GM23248 (cell line): ENCODE results near the gene MAP2. TPM values are rescaled to one million over a fixed set of nuclear protein-coding genes. Genes with fewer than 3 reads are reported as not detected.

Source experiments
- DNase-seq: peaks from one replicate; pipeline ENCODE4 v3.0.0-alpha.2; 2015
- H2AFZ ChIP-seq: fragments of 200-600 bp; sonication (generic); 2 replicates; pipeline ENCODE4 v1.6.1; 2016; ENCODE audit warnings: antibody characterized with exemption
- H3F3A ChIP-seq: fragments of 200-600 bp; sonication (generic); 2 replicates; pipeline ENCODE4 v1.6.1; 2016; ENCODE audit warnings: mild to moderate bottlenecking, antibody characterized with exemption, mixed run types; ENCODE audit not compliant: insufficient read depth
- H3K27ac ChIP-seq: fragments of 200-600 bp; sonication (generic); 2 replicates; pipeline ENCODE4 v1.5.1; 2016; ENCODE audit warnings: mild to moderate bottlenecking
- H3K27me3 ChIP-seq: fragments of 200-600 bp; sonication (generic); replicated peaks from 2 replicates; pipeline ENCODE4 v1.6.1; 2016; ENCODE audit warnings: mild to moderate bottlenecking; ENCODE audit not compliant: insufficient read depth
- H3K36me3 ChIP-seq: fragments of 200-600 bp; sonication (generic); 2 replicates; pipeline ENCODE4 v1.6.1; 2016; ENCODE audit warnings: low read depth, mild to moderate bottlenecking
- H3K4me1 ChIP-seq: fragments of 200-600 bp; sonication (generic); 2 replicates; pipeline ENCODE4 v1.6.1; 2016; ENCODE audit warnings: mild to moderate bottlenecking; ENCODE audit not compliant: insufficient read depth
- H3K4me2 ChIP-seq: fragments of 200-600 bp; sonication (generic); one replicate; pipeline ENCODE4 v1.6.1; 2016; ENCODE audit warnings: mild to moderate bottlenecking; ENCODE audit not compliant: unreplicated experiment
- H3K4me3 ChIP-seq: fragments of 200-600 bp; sonication (generic); 2 replicates; pipeline ENCODE4 v1.5.1; 2016; ENCODE audit warnings: mild to moderate bottlenecking
- H3K79me2 ChIP-seq: fragments of 200-600 bp; sonication (generic); 2 replicates; pipeline ENCODE4 v1.6.1; 2016; ENCODE audit warnings: mild to moderate bottlenecking; ENCODE audit not compliant: insufficient read depth
- H3K9ac ChIP-seq: fragments of 200-600 bp; sonication (generic); 2 replicates; pipeline ENCODE4 v1.6.1; 2016; ENCODE audit warnings: mild to moderate bottlenecking
- H3K9me2 ChIP-seq: fragments of 200-600 bp; sonication (generic); 2 replicates; pipeline ENCODE4 v1.6.1; 2016; ENCODE audit warnings: mixed run types, mild to moderate bottlenecking, moderate library complexity; ENCODE audit not compliant: insufficient read depth
- H3K9me3 ChIP-seq: fragments of 200-600 bp; sonication (generic); one replicate; pipeline ENCODE4 v1.6.1; 2017; ENCODE audit warnings: low read depth
- H4K20me1 ChIP-seq: fragments of 200-600 bp; sonication (generic); 2 replicates; pipeline ENCODE4 v1.6.0; 2016; ENCODE audit not compliant: insufficient read depth
- EZH2 ChIP-seq: fragments of 200-600 bp; sonication (generic); IDR thresholded peaks from 2 replicates; pipeline ENCODE4 v1.6.1; 2018; ENCODE audit warnings: antibody characterized with exemption, mild to moderate bottlenecking; ENCODE audit not compliant: insufficient read depth, poor library complexity, severe bottlenecking
- EZH2phosphoT487 ChIP-seq: fragments of 200-600 bp; sonication (generic); IDR thresholded peaks from 2 replicates; pipeline ENCODE4 v1.6.1; 2018; ENCODE audit warnings: antibody characterized with exemption, moderate library complexity, mild to moderate bottlenecking, low read depth; ENCODE audit not compliant: insufficient read depth
- WGBS, 2 experiments: methylation state at CpG; one replicate each; pipeline ENCODE4 v1.1.6; 2015 to 2017; ENCODE audit warnings: low lambda C conversion rate in 2 of 2, low coverage in 1 of 2; ENCODE audit errors: missing lambda C conversion rate in 2 of 2; 5-methylcytosine and 5-hydroxymethylcytosine counted together
- in situ Hi-C: fragments of 300-500 bp; cut with MboI; formaldehyde crosslinking; loops from 2 replicates; pipeline ENCODE4 v1.15.0; 2020
- polyA plus RNA-seq: library from polyadenylated mRNA; unstranded; fragments of >200 nt; fragmentation: Nextera tagmentation; extraction: Ambion mirVana; gene quantifications from 2 replicates; pipeline ENCODE4 v1.2.1, GENCODE V29; 2016
- total RNA-seq: library from RNA; depleted of rRNA; stranded (reverse); fragments of >200 nt; shearing (Covaris generic); gene quantifications from 2 replicates; pipeline ENCODE4 v1.2.3, GENCODE V29; 2014

MAP2 gene
- total and polyA plus RNA-seq, 2 experiments from 2014 or later, result 1.1 to 7.6 TPM

GRCh38 chr2:209753020-209753419 is 329.2 kb downstream of the MAP2 start:
- in situ Hi-C loops, result no loop called here

GRCh38 chr2:209757163-209757562 is 333.3 kb downstream of the MAP2 start:
- Histone ChIP-seq H2AFZ (no peak overlapping the region), H3K4me2 (no peak overlapping the region), H3K4me1 (no peaks in the 10 kb centered on the region), H3K27me3 (no peaks in the 10 kb centered on the region), H4K20me1 (no peaks in the 10 kb centered on the region), H3F3A (no peaks in the 10 kb centered on the region), H3K27ac (no peak overlapping the region), H3K4me3 (no peak overlapping the region), H3K9ac (no peak overlapping the region), H3K9me3 (no peaks in the 10 kb centered on the region), H3K79me2 (no peaks in the 10 kb centered on the region), H3K9me2 (no peaks in the 10 kb centered on the region), H3K36me3 (no peaks in the 10 kb centered on the region)
- DNase-seq, result no peak
- in situ Hi-C loops, result no loop called here
- TF ChIP-seq EZH2phosphoT487 (no peak), EZH2 (no peak)

More at GRCh38 chr2:209753020-209753419, 329.2 kb downstream of the MAP2 start:
- TF ChIP-seq EZH2phosphoT487 (no peak), EZH2 (no peak)
- H2AFZ ChIP-seq, result no peak overlapping the region
- no peaks in the 10 kb centered on the region for H3K79me2 ChIP-seq
- no peaks in the 10 kb centered on the region for H3K9me3 ChIP-seq
- H3K36me3 ChIP-seq, result no peaks in the 10 kb centered on the region
- no peaks in the 10 kb centered on the region for H3K4me1 ChIP-seq
- no peaks in the 10 kb centered on the region for H4K20me1 ChIP-seq
- no peak for DNase-seq
- no peak overlapping the region for H3K4me2 ChIP-seq
- no peak overlapping the region for H3K4me3 ChIP-seq
- no peaks in the 10 kb centered on the region for H3K9me2 ChIP-seq
- no peak overlapping the region for H3K9ac ChIP-seq
- WGBS, 2 experiments, result 3 to 4% methylated on average over 3 of the region's 3 CpGs
- H3K27me3 ChIP-seq, result no peaks in the 10 kb centered on the region
- H3K27ac ChIP-seq, result no peak overlapping the region
- no peaks in the 10 kb centered on the region for H3F3A ChIP-seq

GRCh38 chr2:209761566-209761965 is 337.7 kb downstream of the MAP2 start:
- H3K9me3 ChIP-seq, result no peaks in the 10 kb centered on the region
- no peaks in the 10 kb centered on the region for H3F3A ChIP-seq
- H3K4me1 ChIP-seq, result no peaks in the 10 kb centered on the region
- no peaks in the 10 kb centered on the region for H3K27me3 ChIP-seq
- in situ Hi-C loops, result no loop called here
- no peak overlapping the region for H3K4me2 ChIP-seq
- no peak overlapping the region for H3K27ac ChIP-seq
- DNase-seq, result no peak
- H3K9me2 ChIP-seq, result no peaks in the 10 kb centered on the region
- H3K9ac ChIP-seq, result no peak overlapping the region
- no peak overlapping the region for H2AFZ ChIP-seq
- 33 to 37% methylated on average over 2 of the region's 2 CpGs for WGBS, 2 experiments
- H3K36me3 ChIP-seq, result no peaks in the 10 kb centered on the region
- TF ChIP-seq EZH2phosphoT487 (no peak), EZH2 (no peak)
- no peaks in the 10 kb centered on the region for H3K79me2 ChIP-seq
- H4K20me1 ChIP-seq, result no peaks in the 10 kb centered on the region
- H3K4me3 ChIP-seq, result no peak overlapping the region

- in situ Hi-C loops, result no loop called here
These were observed 338.7 kb downstream of the MAP2 start for GRCh38 chr2:209762563-209762962.

GRCh38 chr2:209763106-209763505 is 339.3 kb downstream of the MAP2 start:
- H3K9me2 ChIP-seq, result no peaks in the 10 kb centered on the region
- in situ Hi-C loops, result no loop called here

More at GRCh38 chr2:209762563-209762962, 338.7 kb downstream of the MAP2 start:
- H3K9ac ChIP-seq, result no peak overlapping the region
- no peak overlapping the region for H3K4me3 ChIP-seq
- H4K20me1 ChIP-seq, result no peaks in the 10 kb centered on the region
- TF ChIP-seq EZH2phosphoT487 (no peak), EZH2 (no peak)
- H3K27ac ChIP-seq, result no peak overlapping the region
- no peaks in the 10 kb centered on the region for H3K27me3 ChIP-seq
- no peak overlapping the region for H3K4me2 ChIP-seq
- no peaks in the 10 kb centered on the region for H3K9me3 ChIP-seq
- no peaks in the 10 kb centered on the region for H3K9me2 ChIP-seq
- H3F3A ChIP-seq, result no peaks in the 10 kb centered on the region
- H2AFZ ChIP-seq, result no peak overlapping the region
- H3K79me2 ChIP-seq, result no peaks in the 10 kb centered on the region
- DNase-seq, result no peak
- no peaks in the 10 kb centered on the region for H3K36me3 ChIP-seq
- H3K4me1 ChIP-seq, result no peaks in the 10 kb centered on the region

More at GRCh38 chr2:209763106-209763505, 339.3 kb downstream of the MAP2 start:
- Histone ChIP-seq H4K20me1 (no peaks in the 10 kb centered on the region), H3F3A (no peaks in the 10 kb centered on the region), H3K27ac (no peak overlapping the region), H3K27me3 (no peaks in the 10 kb centered on the region), H3K9ac (no peak overlapping the region), H3K79me2 (no peaks in the 10 kb centered on the region), H3K4me2 (no peak overlapping the region), H3K4me1 (no peaks in the 10 kb centered on the region), H3K9me3 (no peaks in the 10 kb centered on the region), H3K36me3 (no peaks in the 10 kb centered on the region), H3K4me3 (no peak overlapping the region), H2AFZ (no peak overlapping the region)
- TF ChIP-seq EZH2phosphoT487 (no peak), EZH2 (no peak)
- no peak for DNase-seq
- 17 to 20% methylated on average over 3 of the region's 3 CpGs for WGBS, 2 experiments
